SK-N-SH treated with all-trans-retinoic acid at 6 μM for 48 hours (cell line): ENCODE results near the gene PBX1.

ENCODE experiments used
- CSRNP3 ChIP-seq: fragments of 250-450 bp; sonication (Bioruptor Pico); IDR thresholded peaks from 2 replicates; pipeline ENCODE4 v1.5.1; 2021; ENCODE audit warnings: mild to moderate bottlenecking, moderate library complexity
- PATZ1 ChIP-seq: fragments of 250-450 bp; sonication (Bioruptor Pico); IDR thresholded peaks from 2 replicates; pipeline ENCODE4 v1.8.0; 2020; ENCODE audit warnings: mild to moderate bottlenecking, moderate library complexity, borderline replicate concordance

- TF ChIP-seq PATZ1 (CRISPR knock-in tag) (no peak), CSRNP3 (CRISPR knock-in tag) (no peak)
These were observed 116.4 kb downstream of the PBX1 start for GRCh38 chr1:164675342-164675904.
